ENCODE measurements around the gene LYPLAL1. TPM values are rescaled to one million over a fixed set of nuclear protein-coding genes. Genes with fewer than 3 reads are reported as not detected.

LYPLAL1 gene
- total RNA-seq, 1 experiment from 2014 or later, result 21.1 TPM

GRCh38 chr1:219257751-219258150, 84.1 kb downstream of the LYPLAL1 start:
- H3K9me3 ChIP-seq (ENCODE audit: control insufficient read depth, low read depth, low read length), result no peaks in the 10 kb centered on the region
- no peaks in the 10 kb centered on the region for H3K4me1 ChIP-seq (ENCODE audit: insufficient read depth, low read length)
- no peak overlapping the region for H4K8ac ChIP-seq (replicated peaks; ENCODE audit: insufficient read length, low read depth, low read length)
- no peak overlapping the region for H2AK5ac ChIP-seq (ENCODE audit: insufficient read length, low read length)
- Mint-ChIP-seq H3K9me3 (peaks cover 3 to 7% of the 10 kb centered on the region in 2 experiments; a peak in 3 of 5 replicates), H3K36me3 (ENCODE audit: insufficient read depth in 1 of 3, low read depth in 3 of 3) (peaks cover 0 to 21% (median 3%) of the 10 kb centered on the region in 3 experiments; a peak in 3 of 7 replicates), H3K27me3 (ENCODE audit: low read depth) (peaks cover under 1% of the 10 kb centered on the region; the same call in 1 of the 2 replicates), H3K27ac (no peak overlapping the region), H3K4me1 (peaks cover 4% of the 10 kb centered on the region in 2 experiments; a peak in 3 of 4 replicates), H3K4me3 (no peak overlapping the region)
- H3K56ac ChIP-seq (ENCODE audit: insufficient read length, low read depth, low read length), result no peak overlapping the region
- H3K23ac ChIP-seq (ENCODE audit: insufficient read length, low read depth, low read length), result no peak overlapping the region
- no peak overlapping the region for H2BK20ac ChIP-seq (ENCODE audit: low read depth, low read length, poor library complexity, severe bottlenecking)
- no peak overlapping the region for H3T11ph ChIP-seq (ENCODE audit: low read length)
- no peak overlapping the region for H2BK5ac ChIP-seq (ENCODE audit: insufficient read length, low read length)
- no peak overlapping the region for H2BK12ac ChIP-seq (ENCODE audit: insufficient read length, low read depth, low read length)
- no CpG with 5 or more reads among the region's 2 CpGs for WGBS (ENCODE audit: extremely low coverage, insufficient read length, low lambda C conversion rate)
- H3K27me3 ChIP-seq (ENCODE audit: insufficient read depth, low read length), result no peaks in the 10 kb centered on the region
- H3K18ac ChIP-seq (ENCODE audit: insufficient read length, low read depth, low read length), result no peak overlapping the region
- no peak overlapping the region for H3K14ac ChIP-seq (ENCODE audit: insufficient read depth, low read length)
- no peaks in the 10 kb centered on the region for H4K20me1 ChIP-seq (ENCODE audit: control insufficient read depth, insufficient read depth, insufficient read length)
- no peaks in the 10 kb centered on the region for H3K23me2 ChIP-seq (ENCODE audit: insufficient read length, low read depth, low read length, poor library complexity, severe bottlenecking)
- H3K27ac ChIP-seq (ENCODE audit: insufficient read length, low read depth, low read length), result no peak overlapping the region
- no peak for TF ChIP-seq CTCF (conservative IDR thresholded peaks at IDR 0.05)
- H3K4me2 ChIP-seq (ENCODE audit: insufficient read depth, insufficient read length, low read length), result no peak overlapping the region
- no peak for DNase-seq
- no peak overlapping the region for H4K5ac ChIP-seq (ENCODE audit: insufficient read length, low read depth, low read length)
- H2BK15ac ChIP-seq (ENCODE audit: low read depth, low read length), result no peak overlapping the region
- H2BK120ac ChIP-seq (ENCODE audit: low read depth, low read length, poor library complexity, severe bottlenecking), result no peak overlapping the region
- no peak overlapping the region for H2AFZ ChIP-seq (ENCODE audit: low read length)
- H4K91ac ChIP-seq (ENCODE audit: insufficient read length, low read depth, low read length), result no peak overlapping the region
- H3K9ac ChIP-seq (ENCODE audit: extremely low read depth, insufficient read length, low read length), result no peak overlapping the region
- no peaks in the 10 kb centered on the region for H3K79me2 ChIP-seq (ENCODE audit: insufficient read depth, low read length)
- no peaks in the 10 kb centered on the region for H3K79me1 ChIP-seq (ENCODE audit: insufficient read depth, low read depth, low read length, poor library complexity, severe bottlenecking)
- H3K4ac ChIP-seq (ENCODE audit: low read depth, low read length), result no peak overlapping the region
